HepG2 (cell line): ENCODE results near the gene ABCG8. TPM values are rescaled to one million over a fixed set of nuclear protein-coding genes. Genes with fewer than 3 reads are reported as not detected.
A peak's percentile ranks its signal among the peaks of the same experiment; 100 is the strongest.

Source experiments
- ATAC-seq: fragments of 200-7000 bp; cut with Tn5 transposase; 3 replicates; pipeline ENCODE4 v1.9.1; 2020; ENCODE audit warnings: mild to moderate bottlenecking, moderate library complexity
- BruUV-seq: library from RNA; stranded (reverse); fragments of 400-500 nt; replicated peaks from 2 replicates; lab custom pipeline; 2021; lab: Mats Ljungman, UMichigan
- CTCF ChIA-PET: fragments of 300-600 bp; formaldehyde crosslinking; extraction: SDS; loops from one replicate; lab custom pipeline; 2021; ENCODE audit warnings: low total read pairs, inconsistent platforms, low intra/inter-chr PET ratio; lab: Yijun Ruan, JAX
- POLR2A ChIA-PET: fragments of 350-600 bp; sonication (Branson Sonifier 250); formaldehyde crosslinking; loops from one replicate; lab custom pipeline; 2020; ENCODE audit warnings: antibody characterized with exemption, inconsistent platforms; lab: Yijun Ruan, JAX
- DNase-seq: peaks from one replicate; pipeline ENCODE4 v3.0.0-alpha.2; 2015; ENCODE audit warnings: low spot score
- FAIRE-seq: peaks from 3 replicates; lab custom pipeline; 2011; peaks lifted over from hg19 to GRCh38; lab: Jason Lieb, UNC
- H2AFZ ChIP-seq: one replicate; pipeline ENCODE4 v1.6.1; 2011; ENCODE audit warnings: low read length, inconsistent platforms
- H3K27ac ChIP-seq: fragments of 300-600 bp; 3 replicates; pipeline ENCODE4 v1.8.0; 2011; ENCODE audit warnings: mixed run types, mild to moderate bottlenecking, mixed read lengths, low read length, inconsistent platforms; ENCODE audit not compliant: insufficient read depth; ENCODE audit errors: extremely low read length
- H3K27me3 ChIP-seq, 2 experiments: fragments of 200-600 bp in 1 of 2; 2 replicates in 1 of 2; 3 replicates in 1 of 2; pipeline versions ENCODE4 v1.6.0 to v1.8.0; 2011; ENCODE audit warnings: low read length in 2 of 2, mild to moderate bottlenecking in 2 of 2, moderate library complexity in 2 of 2, inconsistent platforms in 1 of 2; ENCODE audit not compliant: insufficient read depth in 2 of 2, control insufficient read depth in 1 of 2
- H3K36me3 ChIP-seq, 2 experiments: fragments of 200-600 bp in 1 of 2; replicated peaks in 1 of 2; 2 replicates in 1 of 2; 3 replicates in 1 of 2; pipeline versions ENCODE4 v1.5.1 to v1.8.0; 2011; ENCODE audit warnings: low read length in 2 of 2, inconsistent platforms in 1 of 2; ENCODE audit not compliant: insufficient read depth in 2 of 2, control insufficient read depth in 1 of 2
- H3K4me1 ChIP-seq: 2 replicates; pipeline ENCODE4 v1.5.1; 2012; ENCODE audit warnings: low read length, inconsistent platforms; ENCODE audit not compliant: insufficient read depth
- H3K4me2 ChIP-seq: 2 replicates; pipeline ENCODE4 v1.6.0; 2011; ENCODE audit warnings: low read depth, low read length, inconsistent platforms
- H3K4me3 ChIP-seq, 3 experiments: fragments of 200-600 bp in 1 of 3; sonication (generic), shearing (Covaris generic) in 1 of 3; replicated peaks in 1 of 3; 2 replicates each; pipeline ENCODE4 v1.5.1; 2011 to 2016; ENCODE audit warnings: low read length in 3 of 3, inconsistent platforms in 2 of 3, low read depth in 2 of 3, mild to moderate bottlenecking in 2 of 3, control low read depth in 1 of 3, mixed read lengths in 1 of 3; ENCODE audit not compliant: insufficient read depth in 1 of 3
- H3K79me2 ChIP-seq: one replicate; pipeline ENCODE4 v1.6.1; 2011; ENCODE audit warnings: low read length, inconsistent platforms; ENCODE audit not compliant: insufficient read depth
- H3K9ac ChIP-seq: 2 replicates; pipeline ENCODE4 v1.6.0; 2011; ENCODE audit warnings: mild to moderate bottlenecking, low read depth, low read length, inconsistent platforms; ENCODE audit not compliant: insufficient read depth
- H3K9me3 ChIP-seq: 2 replicates; pipeline ENCODE4 v1.5.1; 2012; ENCODE audit warnings: mild to moderate bottlenecking, low read length
- H4K20me1 ChIP-seq: 2 replicates; pipeline ENCODE4 v1.6.0; 2011; ENCODE audit warnings: inconsistent platforms, mild to moderate bottlenecking, low read length, moderate library complexity; ENCODE audit not compliant: insufficient read depth
- KMT2B ChIP-seq: IDR thresholded peaks from 2 replicates; pipeline ENCODE4 v1.6.1; 2016; ENCODE audit warnings: missing genetic modification reagents, missing compliant biosample characterization
- MXI1 ChIP-seq: IDR thresholded peaks from 3 replicates; pipeline ENCODE4 v1.6.1; 2012; ENCODE audit warnings: low read depth, low read length, inconsistent platforms, borderline replicate concordance
- PAF1 ChIP-seq: IDR thresholded peaks from 2 replicates; pipeline ENCODE4 v1.6.1; 2016; ENCODE audit warnings: missing genetic modification reagents, missing compliant biosample characterization
- POLR2AphosphoS2 ChIP-seq: IDR thresholded peaks from 2 replicates; pipeline ENCODE4 v1.6.1; 2011; ENCODE audit warnings: low read depth, low read length, improper control_type of control experiment
- RBM22 ChIP-seq: fragments of 200-400 bp; formaldehyde crosslinking; optimal IDR thresholded peaks from 2 replicates; pipeline ENCODE3; 2017; ENCODE audit warnings: mild to moderate bottlenecking, low read length, moderate library complexity
- ZNF124 ChIP-seq: sonication (generic); formaldehyde crosslinking; IDR thresholded peaks from 2 replicates; pipeline ENCODE4 v1.4.0; 2020; ENCODE audit warnings: missing genetic modification reagents
- ZNF850 ChIP-seq: sonication (generic); formaldehyde crosslinking; conservative IDR thresholded peaks from 2 replicates; pipeline ENCODE4 v1.9.0; 2021; ENCODE audit warnings: mild to moderate bottlenecking, missing genetic modification reagents
- WGBS: methylation state at CpG from one replicate; pipeline ENCODE4 v1.1.6; 2017; ENCODE audit warnings: low lambda C conversion rate; 5-methylcytosine and 5-hydroxymethylcytosine counted together
- in situ Hi-C: cut with HindIII; loops from 2 replicates; pipeline ENCODE4 v1.10.0; 2017; ENCODE audit warnings: low pct_unique_long_range_greater_than_20kb; ENCODE audit not compliant: extremely low pct_ligation_motif_present
- intact Hi-C: fragments of 100-400 bp; cut with micrococcal nuclease; formaldehyde crosslinking; loops from one replicate; pipeline ENCODE4 v1.10.0; 2022; ENCODE audit not compliant: unreplicated experiment
- polyA plus RNA-seq, 8 experiments: library from polyadenylated mRNA; depleted of rRNA in 3 of 8; stranded (reverse) in 7 of 8; unstranded in 1 of 8; fragments of >200 nt; fragmentation: Illumina TruSeq in 4 of 8; extraction: Trizol in 4 of 8; gene quantifications; 2 replicates each; pipeline versions ENCODE4 v1.2.1 to v1.2.3, GENCODE V29; 2011 to 2016; ENCODE audit warnings: low read depth in 4 of 8, missing spikeins in 1 of 8, mixed read lengths in 1 of 8; ENCODE audit not compliant: insufficient read depth in 1 of 8
- total RNA-seq, 5 experiments: library from RNA; depleted of rRNA; stranded (reverse); fragments of >200 nt; fragmentation: Illumina TruSeq; extraction: Trizol; gene quantifications; 2 replicates each; pipeline ENCODE4 v1.2.3, GENCODE V29; 2016; ENCODE audit warnings: low read depth in 1 of 5

Gene ABCG8
- total and polyA plus RNA-seq, 2 of the 13 experiments (the other 11 are each of a cell fraction or from before 2014, with no cell fraction given), result 8.1 to 8.8 TPM

- peaks cover 37% of the 10 kb centered on the region for H3K4me1 ChIP-seq
- H3K9me3 ChIP-seq, result no peaks in the 10 kb centered on the region
- H3K4me3 ChIP-seq, result no peak overlapping the region
- no peak overlapping the region for H3K27ac ChIP-seq
- no peaks in the 10 kb centered on the region for H4K20me1 ChIP-seq
- in situ Hi-C loops (no loop called here), intact Hi-C loops (no loop called here)
- 93% methylated on average over 7 of the region's 7 CpGs for WGBS
- ChIA-PET POLR2A (no interaction called here), CTCF (no interaction called here)
- H3K36me3 ChIP-seq, result peaks cover 23 to 57% of the 10 kb centered on the region in 2 experiments
- TF ChIP-seq RBM22 (peak; percentile 78), KMT2B (CRISPR knock-in tag) (no peak), POLR2AphosphoS2 (0 out of 2 replicates have a peak, but pooled peaks have one; percentile 40)
- no peaks in the 10 kb centered on the region for H3K79me2 ChIP-seq
- no TSS peak for BruUV-seq
- no peaks in the 10 kb centered on the region for H3K27me3 ChIP-seq
- no peak overlapping the region for H3K9ac ChIP-seq
- DNase-seq (no peak), FAIRE-seq (no peak), ATAC-seq (no peak)
- H3K4me2 ChIP-seq, result no peak overlapping the region
- no peak overlapping the region for H2AFZ ChIP-seq
Observed at GRCh38 chr2:43887176-43887575, 48.4 kb downstream of the ABCG8 start.

- Histone ChIP-seq H3K27ac (no peak overlapping the region), H2AFZ (no peak overlapping the region), H3K36me3 (peaks cover 30 to 76% of the 10 kb centered on the region in 2 experiments), H3K4me2 (no peak overlapping the region), H4K20me1 (no peaks in the 10 kb centered on the region), H3K27me3 (no peaks in the 10 kb centered on the region), H3K4me3 (no peak overlapping the region), H3K9me3 (no peaks in the 10 kb centered on the region), H3K79me2 (no peaks in the 10 kb centered on the region), H3K9ac (no peak overlapping the region), H3K4me1 (peaks cover 16% of the 10 kb centered on the region)
- no peak for DNase-seq
- no peak for ATAC-seq
- intact Hi-C loops (no loop called here), in situ Hi-C loops (no loop called here)
- no peak for FAIRE-seq
- 100% methylated on average over 4 of the region's 4 CpGs for WGBS
- CTCF ChIA-PET, result no interaction called here
- no TSS peak for BruUV-seq
- POLR2A ChIA-PET, result no interaction called here
- TF ChIP-seq ZNF124 (CRISPR knock-in tag) (no peak), ZNF850 (no peak), MXI1 (no peak), PAF1 (CRISPR knock-in tag) (no peak)
- TF ChIP-seq, all 625 proteins: peak for 0
Observed at GRCh38 chr2:43889416-43889815, 50.6 kb downstream of the ABCG8 start.
